GM12873 (cell line): Measurements from ENCODE around the gene DUSP15.

Experiments used
- TF ChIP-seq, protein P1 (sequence below): IDR thresholded peaks from 2 replicates; pipeline ENCODE4 v1.5.1; 2012; ENCODE audit warnings: low read depth, mild to moderate bottlenecking, moderate library complexity, low read length, control low read depth; ENCODE audit not compliant: insufficient read depth; ENCODE audit errors: missing control alignments

DUSP15 gene

GRCh38 chr20:31861385-31862156 is 8.8 kb downstream of the DUSP15 start:
- TF ChIP-seq, protein P1, sequence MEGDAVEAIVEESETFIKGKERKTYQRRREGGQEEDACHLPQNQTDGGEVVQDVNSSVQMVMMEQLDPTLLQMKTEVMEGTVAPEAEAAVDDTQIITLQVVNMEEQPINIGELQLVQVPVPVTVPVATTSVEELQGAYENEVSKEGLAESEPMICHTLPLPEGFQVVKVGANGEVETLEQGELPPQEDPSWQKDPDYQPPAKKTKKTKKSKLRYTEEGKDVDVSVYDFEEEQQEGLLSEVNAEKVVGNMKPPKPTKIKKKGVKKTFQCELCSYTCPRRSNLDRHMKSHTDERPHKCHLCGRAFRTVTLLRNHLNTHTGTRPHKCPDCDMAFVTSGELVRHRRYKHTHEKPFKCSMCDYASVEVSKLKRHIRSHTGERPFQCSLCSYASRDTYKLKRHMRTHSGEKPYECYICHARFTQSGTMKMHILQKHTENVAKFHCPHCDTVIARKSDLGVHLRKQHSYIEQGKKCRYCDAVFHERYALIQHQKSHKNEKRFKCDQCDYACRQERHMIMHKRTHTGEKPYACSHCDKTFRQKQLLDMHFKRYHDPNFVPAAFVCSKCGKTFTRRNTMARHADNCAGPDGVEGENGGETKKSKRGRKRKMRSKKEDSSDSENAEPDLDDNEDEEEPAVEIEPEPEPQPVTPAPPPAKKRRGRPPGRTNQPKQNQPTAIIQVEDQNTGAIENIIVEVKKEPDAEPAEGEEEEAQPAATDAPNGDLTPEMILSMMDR: no peak

GRCh38 chr20:31861135-31861384 is 9.3 kb downstream of the DUSP15 start:
- TF ChIP-seq, protein P1: no peak

DNA sequence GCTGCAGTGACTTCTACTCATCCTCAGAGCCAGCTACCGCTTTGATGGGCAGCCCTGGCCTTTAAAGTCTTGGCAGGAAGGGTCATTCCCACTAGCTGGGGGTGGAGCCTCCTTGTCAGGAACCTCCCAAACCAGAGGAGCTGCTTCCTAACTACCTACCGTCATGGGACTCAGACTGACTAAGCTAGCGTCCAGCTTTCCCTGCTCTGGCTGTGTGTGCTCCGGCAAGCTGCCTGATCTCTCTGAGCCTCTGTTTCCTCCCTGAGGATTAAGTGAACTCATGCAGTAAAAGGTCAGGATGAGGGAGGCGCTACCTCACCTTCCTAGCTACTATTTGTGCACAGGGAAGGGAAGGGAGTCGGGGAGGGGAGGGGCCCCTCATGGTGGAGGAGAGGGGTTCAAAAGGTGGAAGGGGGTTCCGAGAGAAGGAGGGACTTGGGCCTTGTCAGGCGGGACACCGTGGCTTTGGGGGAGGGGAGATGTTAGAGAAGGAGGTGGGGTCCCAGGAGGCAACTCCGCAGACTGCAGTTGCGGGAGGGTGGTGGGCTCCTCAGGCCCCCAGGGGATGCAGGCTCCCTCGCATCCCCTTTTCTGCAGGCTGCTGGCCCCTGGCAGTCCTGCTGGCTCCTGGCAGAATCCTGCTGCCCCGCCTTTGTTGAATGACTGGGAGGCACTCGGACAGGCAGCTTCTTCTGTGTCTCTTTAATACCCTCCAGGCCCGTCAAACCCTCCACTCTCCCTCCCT is 9.8 kb downstream of the DUSP15 start:
- TF ChIP-seq, protein P1: no peak

GRCh38 chr20:31859998-31860380 is 10.3 kb downstream of the DUSP15 start:
- TF ChIP-seq, protein P1: no peak

- TF ChIP-seq, protein P1: no peak
Measured at GRCh38 chr20:31859266-31859997, 10.9 kb downstream of the DUSP15 start.

GRCh38 chr20:31858760-31859083 is 11.6 kb downstream of the DUSP15 start:
- TF ChIP-seq, protein P1: no peak

DNA sequence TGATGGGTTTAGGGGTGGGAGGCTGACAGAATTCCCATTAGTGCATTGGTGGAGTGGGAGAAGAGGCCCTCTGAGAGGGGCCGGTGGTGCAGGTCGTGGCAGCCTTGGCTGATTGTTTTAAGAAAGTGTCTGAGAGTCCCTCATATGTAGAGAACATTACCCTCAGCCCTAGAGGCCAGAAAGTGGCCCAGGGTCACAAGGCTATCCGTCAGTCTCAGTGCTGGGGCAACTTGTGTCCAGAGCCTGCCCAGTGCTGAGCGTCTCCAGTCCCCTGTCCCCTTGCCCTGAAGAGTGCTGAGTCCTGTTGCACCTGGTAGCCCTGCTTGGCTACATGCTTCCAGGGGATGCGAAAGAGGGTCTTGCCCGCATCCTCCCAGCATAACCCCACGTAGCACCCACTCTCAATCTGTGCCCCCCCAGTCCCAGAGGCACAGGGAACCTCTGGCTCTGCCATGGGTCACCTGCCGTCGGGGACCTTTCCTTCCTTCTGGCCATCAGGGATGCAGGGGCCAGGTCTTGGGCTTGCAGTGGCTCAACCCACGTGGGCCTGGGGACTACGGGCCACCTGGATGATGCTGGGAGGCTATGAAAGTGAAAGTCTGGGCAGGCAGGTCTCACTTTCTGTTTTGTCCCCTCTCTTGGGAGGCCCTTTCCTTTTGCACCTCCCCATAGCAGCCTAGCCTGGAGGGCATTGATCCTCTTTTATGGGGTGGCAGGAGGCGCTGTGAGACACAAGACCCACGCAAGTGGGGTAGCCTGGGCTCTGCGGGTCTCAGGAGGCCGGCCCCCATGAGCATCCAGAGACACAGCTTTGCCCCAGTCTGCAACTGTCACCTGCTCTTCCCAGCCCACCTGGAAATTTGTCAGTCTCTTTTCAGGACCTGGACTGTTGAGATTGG is 12.2 kb downstream of the DUSP15 start:
- TF ChIP-seq, protein P1: peak; percentile 11
